Activated naive CD4-positive, alpha-beta T cell treated with anti-CD3 and anti-CD28 coated beads, Interleukin-2, amount 50 U/mL, for 24 hours (primary cell): Measurements from ENCODE around the gene SMIM20.
"Not testable (repeated sequence)": the region's sequence is repeated elsewhere in the genome, so short reads cannot be mapped to it uniquely, and the experiment has no call there.

Experiments used
- H3K27ac Mint-ChIP-seq: one replicate; pipeline ENCODE4 v1.8.0; 2021; ENCODE audit warnings: mild to moderate bottlenecking, mixed read lengths
- H3K27me3 Mint-ChIP-seq: one replicate; pipeline ENCODE4 v1.8.0; 2021; ENCODE audit warnings: mixed read lengths
- H3K36me3 Mint-ChIP-seq: one replicate; pipeline ENCODE4 v1.8.0; 2021; ENCODE audit warnings: mixed read lengths
- H3K4me1 Mint-ChIP-seq: one replicate; pipeline ENCODE4 v1.8.0; 2021; ENCODE audit warnings: mixed read lengths
- H3K4me3 Mint-ChIP-seq: one replicate; pipeline ENCODE4 v1.8.0; 2021; ENCODE audit warnings: mild to moderate bottlenecking, mixed read lengths
- H3K9me3 Mint-ChIP-seq: one replicate; pipeline ENCODE4 v1.8.0; 2021; ENCODE audit warnings: mixed read lengths

Gene SMIM20

DNA sequence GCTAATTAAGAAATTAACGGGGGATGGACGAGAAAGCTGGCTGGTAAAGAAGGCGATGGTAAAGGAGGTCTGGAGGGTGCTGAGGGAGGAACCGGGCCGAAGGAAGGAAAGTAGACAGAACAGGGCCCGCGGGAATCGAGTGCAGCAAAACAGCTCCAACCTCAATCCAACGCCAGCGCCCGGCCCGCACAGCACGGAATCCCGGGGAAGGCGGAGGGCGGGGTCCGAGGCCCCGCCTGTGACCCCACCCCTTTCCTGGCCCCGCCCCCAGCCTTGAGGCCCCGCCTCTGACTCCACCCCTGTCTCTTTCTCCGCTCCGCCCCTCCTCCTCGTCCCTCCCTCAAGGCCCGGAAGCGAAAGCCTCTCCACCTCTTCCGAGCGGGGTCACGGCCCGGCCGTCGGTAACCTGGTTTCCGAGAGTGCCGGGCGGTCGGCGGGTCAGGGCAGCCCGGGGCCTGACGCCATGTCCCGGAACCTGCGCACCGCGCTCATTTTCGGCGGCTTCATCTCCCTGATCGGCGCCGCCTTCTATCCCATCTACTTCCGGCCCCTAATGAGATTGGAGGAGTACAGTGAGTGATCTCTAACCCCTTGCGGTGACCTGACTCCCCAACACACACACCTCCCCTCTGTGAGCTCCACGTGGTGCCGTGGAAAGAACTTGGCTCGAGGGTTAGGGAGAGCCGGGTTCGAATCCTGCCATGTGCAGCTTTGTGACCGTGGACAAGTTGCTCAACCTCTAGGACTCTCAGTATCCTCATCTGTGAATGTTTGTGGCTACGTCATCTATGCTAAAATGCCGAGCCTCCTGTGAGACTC is at the start of gene SMIM20:
Gene SMIM20, plus strand, starts transcription at position 370 of the 819 bp plus-strand sequence. Its CDS starts 94 bp downstream, at position 464.
- Mint-ChIP-seq H3K27me3 (no peaks in the 10 kb centered on the region), H3K4me1 (peaks cover 25% of the 10 kb centered on the region), H3K36me3 (peaks cover 2% of the 10 kb centered on the region), H3K9me3 (no peaks in the 10 kb centered on the region), H3K4me3 (peak within 1 kb of the TSS; percentile 98), H3K27ac (peak within 1 kb of the TSS; percentile 97)

- H3K27ac Mint-ChIP-seq = no peak overlapping the region
- H3K4me1 Mint-ChIP-seq = peaks cover 16% of the 10 kb centered on the region
- no peak overlapping the region for H3K4me3 Mint-ChIP-seq
- H3K36me3 Mint-ChIP-seq = peaks cover 2% of the 10 kb centered on the region
- H3K27me3 Mint-ChIP-seq = no peaks in the 10 kb centered on the region
- H3K9me3 Mint-ChIP-seq = no peaks in the 10 kb centered on the region
Observed at GRCh38 chr4:25865586-25865985, 48.4 kb upstream of the SMIM20 start.

- H3K4me3 Mint-ChIP-seq, H3K27ac Mint-ChIP-seq, H3K36me3 Mint-ChIP-seq, H3K4me1 Mint-ChIP-seq, H3K9me3 Mint-ChIP-seq, H3K27me3 Mint-ChIP-seq: not testable (repeated sequence)
Observed at GRCh38 chr4:25866401-25866800, 47.6 kb upstream of the SMIM20 start.

DNA sequence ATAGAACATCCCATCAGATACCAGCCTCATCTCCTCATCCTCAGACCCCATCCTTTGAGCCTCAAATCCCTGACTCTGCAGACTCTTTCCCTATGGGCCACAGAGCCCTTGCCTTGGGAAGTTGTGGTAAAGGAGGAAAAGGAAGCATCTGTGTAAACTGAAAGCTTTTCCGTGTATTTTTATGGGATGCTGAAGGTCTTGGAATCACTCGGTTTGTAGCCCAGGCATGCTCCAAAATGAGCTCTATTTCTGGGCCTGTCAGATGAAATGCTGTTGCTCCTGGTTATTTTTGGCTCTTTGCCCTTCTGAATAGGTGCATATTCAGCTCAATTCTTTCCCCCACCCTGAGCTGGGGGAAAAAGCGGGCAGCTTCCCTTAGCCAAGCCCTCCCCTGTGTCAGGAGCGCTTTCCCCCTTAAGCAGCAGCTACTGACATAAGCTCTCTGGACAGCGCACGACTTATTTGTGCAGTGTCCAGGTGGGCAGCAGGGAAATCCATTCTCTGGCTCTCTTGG is 46.2 kb upstream of the SMIM20 start:
- no peak overlapping the region for H3K27ac Mint-ChIP-seq
- no peaks in the 10 kb centered on the region for H3K4me1 Mint-ChIP-seq
- H3K9me3 Mint-ChIP-seq = no peaks in the 10 kb centered on the region

GRCh38 chr4:25870081-25870480 is 43.9 kb upstream of the SMIM20 start:
- H3K27me3 Mint-ChIP-seq = no peaks in the 10 kb centered on the region
- no peak overlapping the region for H3K4me3 Mint-ChIP-seq

More for the DNA sequence above, 46.2 kb upstream of the SMIM20 start:
- no peak overlapping the region for H3K4me3 Mint-ChIP-seq
- no peaks in the 10 kb centered on the region for H3K27me3 Mint-ChIP-seq
- no peaks in the 10 kb centered on the region for H3K36me3 Mint-ChIP-seq

DNA sequence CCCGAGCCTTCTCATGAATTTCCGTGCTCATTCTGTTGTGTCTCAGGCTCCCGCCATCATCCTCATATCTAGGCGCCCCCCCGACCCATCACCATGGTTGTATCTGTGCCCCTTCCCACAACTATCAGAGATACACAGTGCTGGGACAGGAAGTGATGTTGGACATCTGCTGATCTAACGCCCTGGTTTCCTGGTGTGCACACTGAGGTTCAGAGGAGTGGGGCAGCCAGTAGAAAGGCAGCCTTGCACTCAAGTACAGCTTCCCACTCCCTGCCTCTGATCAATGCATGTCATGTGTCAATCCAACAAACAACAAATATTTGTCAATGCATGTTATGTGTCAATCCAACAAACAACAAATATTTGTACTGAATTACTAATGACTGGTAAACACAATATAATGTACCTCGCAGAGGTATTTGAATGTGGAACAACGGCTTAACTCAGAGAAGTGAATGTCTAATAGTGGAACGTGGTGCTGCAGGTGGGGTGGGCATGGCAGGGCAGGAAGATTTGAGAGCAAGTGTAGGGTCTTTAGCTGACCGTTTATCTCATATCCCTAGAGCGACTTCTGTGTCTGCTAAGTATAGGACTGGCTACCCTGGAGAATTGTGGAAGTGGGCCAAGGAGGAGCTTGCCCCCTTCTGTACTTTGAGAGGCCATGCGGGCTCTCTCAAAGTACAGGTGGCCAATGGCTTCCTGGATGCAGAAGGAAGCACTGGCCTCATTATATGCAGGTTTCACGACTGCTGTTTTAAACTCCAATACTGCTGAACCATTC is 41.0 kb upstream of the SMIM20 start:
- Mint-ChIP-seq H3K4me3 (no peak overlapping the region), H3K4me1 (no peaks in the 10 kb centered on the region), H3K36me3 (no peaks in the 10 kb centered on the region), H3K9me3 (no peaks in the 10 kb centered on the region), H3K27ac (no peak overlapping the region), H3K27me3 (no peaks in the 10 kb centered on the region)

More at GRCh38 chr4:25870081-25870480, 43.9 kb upstream of the SMIM20 start:
- Mint-ChIP-seq H3K27ac (no peak overlapping the region), H3K9me3 (no peaks in the 10 kb centered on the region), H3K4me1 (no peaks in the 10 kb centered on the region), H3K36me3 (no peaks in the 10 kb centered on the region)

- Mint-ChIP-seq H3K27ac (no peak overlapping the region), H3K9me3 (no peaks in the 10 kb centered on the region), H3K4me1 (no peaks in the 10 kb centered on the region), H3K4me3 (no peak overlapping the region), H3K36me3 (no peaks in the 10 kb centered on the region), H3K27me3 (no peaks in the 10 kb centered on the region)
Observed at GRCh38 chr4:25873632-25874129, 40.3 kb upstream of the SMIM20 start.

DNA sequence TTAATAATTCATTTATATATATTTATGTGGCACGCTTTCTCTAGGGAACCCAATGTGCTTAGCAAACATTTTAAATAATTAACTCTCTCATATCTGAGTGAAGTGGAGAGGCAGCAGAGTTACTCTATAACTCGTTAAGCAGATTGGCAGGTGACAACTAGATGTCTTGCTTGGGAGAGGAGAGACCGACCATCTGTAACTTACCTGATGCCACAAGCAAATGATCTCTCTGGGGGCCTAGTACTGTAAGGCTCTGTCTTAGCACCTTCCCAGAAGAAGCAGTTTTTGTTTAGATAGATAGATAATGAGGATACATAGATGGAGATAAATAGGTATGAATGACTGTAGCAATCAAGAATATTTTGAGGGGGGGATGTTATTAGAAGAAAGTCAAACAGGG is 39.4 kb upstream of the SMIM20 start:
- H3K27ac Mint-ChIP-seq = no peak overlapping the region
- H3K9me3 Mint-ChIP-seq = no peaks in the 10 kb centered on the region
- H3K27me3 Mint-ChIP-seq = peaks cover under 1% of the 10 kb centered on the region
- H3K4me1 Mint-ChIP-seq = no peaks in the 10 kb centered on the region
- no peaks in the 10 kb centered on the region for H3K36me3 Mint-ChIP-seq
- H3K4me3 Mint-ChIP-seq = no peak overlapping the region

GRCh38 chr4:25875281-25875745 is 38.7 kb upstream of the SMIM20 start:
- Mint-ChIP-seq H3K27me3 (peaks cover 3% of the 10 kb centered on the region), H3K36me3 (no peaks in the 10 kb centered on the region), H3K9me3 (no peaks in the 10 kb centered on the region), H3K4me1 (no peaks in the 10 kb centered on the region), H3K27ac (no peak overlapping the region), H3K4me3 (no peak overlapping the region)

DNA sequence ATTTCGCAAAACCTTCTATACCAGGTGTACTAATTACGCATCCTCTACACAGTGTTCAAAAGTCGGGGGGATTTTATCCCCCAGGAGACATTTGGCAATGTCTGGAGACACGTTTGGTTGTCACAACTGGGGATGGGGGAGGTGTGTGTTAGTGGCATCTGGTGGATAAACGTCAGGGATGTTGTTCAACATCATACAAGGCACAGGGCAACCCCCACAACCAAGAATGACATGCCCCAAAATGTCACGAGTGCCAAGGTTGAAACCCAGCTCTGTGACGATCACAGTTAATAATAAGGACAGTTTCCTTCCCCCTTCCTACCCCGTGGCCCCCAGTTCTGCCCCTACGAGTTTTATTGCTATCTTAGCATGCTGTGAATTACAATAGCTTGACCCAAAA is 35.3 kb upstream of the SMIM20 start:
- Mint-ChIP-seq H3K4me3 (no peak overlapping the region), H3K9me3 (no peaks in the 10 kb centered on the region), H3K36me3 (no peaks in the 10 kb centered on the region), H3K27ac (no peak overlapping the region), H3K27me3 (peaks cover 5% of the 10 kb centered on the region), H3K4me1 (no peaks in the 10 kb centered on the region)

DNA sequence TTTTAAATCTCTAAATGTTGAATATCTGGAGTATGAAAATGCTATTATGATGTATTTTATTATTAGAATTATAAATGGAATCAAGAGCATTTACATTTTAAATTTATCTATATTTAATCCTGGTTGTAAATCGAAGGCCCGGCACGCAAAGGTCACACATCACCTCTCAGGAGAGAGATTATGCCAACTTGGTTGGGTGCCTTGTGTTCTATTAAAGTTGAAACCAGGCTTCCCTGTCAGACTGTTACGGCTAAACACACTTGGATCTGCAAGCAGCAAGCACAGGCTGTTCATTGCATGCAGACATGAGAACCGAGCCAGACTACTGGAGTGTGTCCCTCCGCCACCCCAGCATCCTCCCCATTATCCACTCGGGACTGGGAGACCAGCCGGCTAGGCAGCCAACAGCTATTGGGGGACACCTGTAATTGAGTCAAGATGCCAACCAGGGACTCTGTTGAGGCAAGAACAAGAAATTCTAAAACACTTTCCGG is 34.9 kb upstream of the SMIM20 start:
- Mint-ChIP-seq H3K4me1 (no peaks in the 10 kb centered on the region), H3K9me3 (no peaks in the 10 kb centered on the region), H3K27ac (no peak overlapping the region), H3K4me3 (no peak overlapping the region), H3K36me3 (no peaks in the 10 kb centered on the region), H3K27me3 (peaks cover 5% of the 10 kb centered on the region)

DNA sequence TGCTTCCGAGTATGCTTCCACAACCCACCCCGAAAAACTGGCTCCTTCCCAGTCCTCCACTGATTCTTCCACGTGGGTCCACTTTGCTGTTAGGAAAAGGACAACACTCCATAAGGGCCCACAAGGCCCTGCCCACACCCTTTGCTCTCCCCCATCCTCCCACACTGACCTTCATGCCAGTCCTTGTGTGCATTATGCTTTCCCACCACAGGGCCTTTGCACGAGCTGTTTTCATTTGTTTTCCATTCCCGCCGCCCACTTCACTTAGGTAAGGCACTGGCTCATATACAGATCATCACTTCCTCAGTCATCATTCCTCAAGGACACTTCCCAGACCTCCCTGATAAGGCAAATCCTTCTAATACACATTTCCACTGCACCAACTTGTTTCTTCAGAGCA is 34.4 kb upstream of the SMIM20 start:
- Mint-ChIP-seq H3K4me1 (no peaks in the 10 kb centered on the region), H3K9me3 (no peaks in the 10 kb centered on the region), H3K36me3 (no peaks in the 10 kb centered on the region), H3K27me3 (peaks cover 5% of the 10 kb centered on the region), H3K27ac (no peak overlapping the region), H3K4me3 (no peak overlapping the region)

DNA sequence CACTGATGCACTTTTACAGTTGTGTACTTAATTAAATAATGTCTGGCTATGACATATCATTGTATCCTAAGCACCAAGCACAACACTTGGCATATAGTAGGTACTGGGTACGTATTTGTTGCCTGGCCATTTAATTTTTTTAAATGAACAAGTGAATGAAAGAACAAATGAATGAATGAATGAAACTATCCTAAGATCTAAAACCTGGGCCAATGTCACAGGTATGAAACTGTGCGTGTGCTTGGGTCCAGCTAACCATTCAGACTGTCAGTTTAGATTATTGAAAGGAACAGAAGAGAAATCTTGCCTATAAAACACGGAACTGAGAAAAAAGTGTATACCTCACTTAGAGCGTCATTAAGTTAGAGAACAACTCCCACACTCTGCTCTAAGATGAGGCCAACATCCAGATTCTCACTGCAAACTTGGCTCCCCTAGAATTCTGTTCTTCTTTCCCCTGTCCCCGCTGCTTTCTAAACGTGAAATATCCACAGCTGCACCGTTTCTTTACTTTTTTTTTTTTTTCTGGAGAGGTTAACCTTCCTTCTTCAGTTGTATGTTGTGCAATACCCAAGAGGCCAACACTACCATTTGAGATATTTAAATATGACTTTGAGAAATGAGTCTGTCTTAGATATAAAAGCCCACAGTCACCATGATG is 33.9 kb upstream of the SMIM20 start:
- Mint-ChIP-seq H3K4me1 (no peaks in the 10 kb centered on the region), H3K36me3 (no peaks in the 10 kb centered on the region), H3K9me3 (no peaks in the 10 kb centered on the region), H3K27ac (no peak overlapping the region), H3K27me3 (peaks cover 5% of the 10 kb centered on the region), H3K4me3 (no peak overlapping the region)

GRCh38 chr4:25881193-25881592 is 32.8 kb upstream of the SMIM20 start:
- peaks cover 5% of the 10 kb centered on the region for H3K27me3 Mint-ChIP-seq
- no peaks in the 10 kb centered on the region for H3K36me3 Mint-ChIP-seq
- H3K27ac Mint-ChIP-seq = no peak overlapping the region
- no peaks in the 10 kb centered on the region for H3K4me1 Mint-ChIP-seq
- no peak overlapping the region for H3K4me3 Mint-ChIP-seq
- no peaks in the 10 kb centered on the region for H3K9me3 Mint-ChIP-seq

DNA sequence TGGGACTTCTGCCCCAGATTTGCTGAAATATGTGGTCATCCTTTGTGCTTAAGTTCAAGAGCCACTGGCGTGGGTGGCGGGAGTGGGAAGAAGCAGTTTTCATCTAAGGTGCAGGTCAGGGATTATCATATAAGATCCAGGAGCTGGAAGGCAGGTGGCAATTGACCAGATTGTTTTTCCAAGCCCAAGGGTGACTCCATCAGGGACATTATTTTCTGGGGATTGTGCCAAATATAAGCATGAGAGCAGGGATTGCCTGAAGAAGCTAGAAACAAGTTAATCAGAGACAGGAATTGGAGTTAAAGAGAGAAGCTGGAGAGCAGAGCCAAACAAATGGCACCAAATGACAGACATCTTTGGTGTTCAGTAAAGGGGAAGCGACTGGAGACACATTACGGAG is 31.8 kb upstream of the SMIM20 start:
- H3K4me1 Mint-ChIP-seq = no peaks in the 10 kb centered on the region
- H3K27ac Mint-ChIP-seq = no peak overlapping the region
- H3K4me3 Mint-ChIP-seq = no peak overlapping the region

More for the DNA sequence above, 31.8 kb upstream of the SMIM20 start:
- H3K27me3 Mint-ChIP-seq = peaks cover 5% of the 10 kb centered on the region
- no peaks in the 10 kb centered on the region for H3K9me3 Mint-ChIP-seq
- H3K36me3 Mint-ChIP-seq = no peaks in the 10 kb centered on the region
